Bone marrow (tissue), 2 donors: Measurements from ENCODE around the gene BBX.

ENCODE experiments used
- DNase-seq, 2 donors: peaks; one replicate each; lab custom pipeline; 2025; lab: John Stamatoyannopoulos, UW

The BBX gene

GRCh38 chr3:107654218-107654617 is 131.5 kb downstream of the BBX start:
- no peak for DNase-seq

GRCh38 chr3:107657971-107658370 is 135.2 kb downstream of the BBX start:
- DNase-seq = no peak

- peak in 1 of 2 donors; percentile 31 for DNase-seq
These were observed 137.7 kb downstream of the BBX start for GRCh38 chr3:107660306-107660976.

- DNase-seq = no peak
These were observed 138.8 kb downstream of the BBX start for GRCh38 chr3:107661447-107662123.

GRCh38 chr3:107662124-107662507 is 139.4 kb downstream of the BBX start:
- peak in 1 of 2 donors; percentile 12 for DNase-seq

DNA sequence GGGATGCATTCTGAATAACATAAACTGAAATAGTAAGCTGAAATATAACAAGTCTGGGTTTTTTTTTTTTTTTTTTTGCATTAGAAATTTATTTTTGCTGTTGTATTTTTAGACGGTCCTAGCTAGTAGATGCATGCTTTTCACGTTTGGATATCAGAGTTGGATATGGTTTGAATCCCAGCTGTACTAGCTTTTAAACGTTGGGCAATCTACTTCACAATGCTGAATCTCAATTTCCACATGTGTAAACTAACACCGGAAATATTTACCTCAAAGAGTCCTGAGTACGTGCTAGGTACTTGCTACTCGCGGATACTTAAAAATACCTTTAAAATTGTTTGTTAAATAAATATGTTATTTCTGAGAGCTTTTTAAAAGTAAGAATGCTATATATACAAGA is 139.8 kb downstream of the BBX start:
- no peak for DNase-seq

- DNase-seq = no peak
These were observed 140.5 kb downstream of the BBX start for GRCh38 chr3:107663266-107663665.

- no peak for DNase-seq
These were observed 141.9 kb downstream of the BBX start for GRCh38 chr3:107664614-107665013.

DNA sequence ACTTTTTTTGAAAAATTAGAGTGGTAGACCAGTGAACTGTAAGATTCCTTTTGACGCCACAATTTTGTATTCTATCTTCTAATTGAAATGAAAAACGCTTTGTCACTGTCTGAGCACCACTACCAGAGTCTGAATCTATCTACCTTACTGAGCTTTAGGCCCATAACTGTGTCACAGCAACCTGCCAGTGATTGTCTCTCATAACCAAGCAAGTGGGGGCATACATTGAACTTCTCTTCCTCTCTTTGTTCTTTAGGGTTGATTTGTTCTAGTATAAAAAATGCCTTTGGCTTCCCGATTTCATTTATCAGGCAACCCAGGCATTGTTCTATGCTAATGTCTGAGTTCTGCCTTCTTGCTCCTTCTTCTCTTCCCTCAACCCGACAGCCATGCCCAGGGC is 142.6 kb downstream of the BBX start:
- no peak for DNase-seq

DNA sequence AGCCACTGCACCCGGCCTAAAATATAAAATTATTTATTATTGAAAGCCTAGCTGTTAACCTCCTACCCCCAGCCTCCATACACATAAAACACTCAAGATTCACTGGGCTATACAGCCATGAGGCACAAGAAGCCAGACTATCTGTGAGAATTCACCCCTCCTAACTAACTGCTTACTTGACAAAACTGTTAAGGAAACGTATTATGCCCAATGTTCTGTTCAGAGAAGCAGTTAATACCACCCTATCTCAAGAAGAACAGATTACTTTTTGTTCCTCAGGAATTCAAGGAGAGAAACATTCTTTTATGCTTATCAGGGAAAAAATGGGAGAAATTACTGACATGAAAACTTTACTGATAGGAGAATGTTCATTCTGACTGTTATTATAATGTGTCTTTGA is 144.1 kb downstream of the BBX start:
- DNase-seq = no peak

- DNase-seq = no peak
These were observed 145.7 kb downstream of the BBX start for GRCh38 chr3:107668416-107668815.

GRCh38 chr3:107668963-107669362 is 146.2 kb downstream of the BBX start:
- no peak for DNase-seq

- no peak for DNase-seq
These were observed 146.9 kb downstream of the BBX start for GRCh38 chr3:107669669-107670068.

- DNase-seq = no peak
These were observed 148.2 kb downstream of the BBX start for GRCh38 chr3:107670986-107671385.

DNA sequence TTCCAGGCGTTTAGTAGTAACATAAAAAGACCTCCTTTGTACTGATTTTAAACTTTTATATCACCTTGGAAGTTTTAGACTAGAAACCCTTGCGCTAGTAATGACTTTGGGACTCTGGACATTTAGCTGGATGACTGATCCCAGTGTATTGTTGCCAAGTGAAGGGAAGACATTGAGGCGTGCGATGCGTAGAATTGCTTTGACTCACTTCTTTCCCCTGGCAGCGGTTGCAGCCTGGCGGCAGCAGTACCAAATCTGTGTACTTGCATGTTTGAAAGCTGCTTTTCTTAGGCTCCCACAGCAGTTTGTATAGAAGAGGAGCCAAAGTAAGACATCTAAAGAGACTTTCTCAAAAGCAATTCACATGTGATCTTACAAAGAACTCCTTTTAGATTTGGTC is 151.6 kb downstream of the BBX start:
- no peak for DNase-seq

DNA sequence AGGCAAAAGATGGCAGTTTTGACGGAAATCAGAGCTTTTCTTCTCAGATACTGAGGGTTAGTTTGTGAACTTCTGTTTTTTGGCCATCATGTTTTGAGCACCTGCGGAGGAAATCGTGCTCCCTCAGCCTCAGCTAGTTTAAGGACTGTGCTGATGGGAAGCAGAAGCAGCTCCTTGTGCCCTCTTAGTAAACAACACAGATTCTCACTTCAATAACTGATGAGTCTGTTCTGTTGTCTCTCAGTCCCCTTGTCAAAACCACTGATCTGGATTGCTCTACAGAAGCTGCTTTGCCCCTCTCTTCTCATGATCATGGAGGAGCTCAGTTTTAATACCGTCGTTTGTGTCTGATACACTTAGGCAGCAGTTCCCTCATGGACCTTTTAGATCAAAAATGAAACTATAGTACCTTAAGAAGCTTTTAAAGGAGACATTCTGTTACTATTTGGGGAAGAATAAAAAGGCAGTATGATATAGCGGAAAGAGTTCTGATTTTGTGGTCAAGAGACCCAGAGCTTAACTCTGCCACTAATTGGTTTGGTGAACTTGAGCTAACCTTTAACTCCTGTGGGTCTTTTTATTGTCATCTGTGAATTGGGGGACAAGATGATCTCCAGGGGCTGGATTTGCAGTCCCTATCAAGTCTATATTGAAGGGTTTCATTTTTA is 152.6 kb downstream of the BBX start:
- DNase-seq = no peak

DNA sequence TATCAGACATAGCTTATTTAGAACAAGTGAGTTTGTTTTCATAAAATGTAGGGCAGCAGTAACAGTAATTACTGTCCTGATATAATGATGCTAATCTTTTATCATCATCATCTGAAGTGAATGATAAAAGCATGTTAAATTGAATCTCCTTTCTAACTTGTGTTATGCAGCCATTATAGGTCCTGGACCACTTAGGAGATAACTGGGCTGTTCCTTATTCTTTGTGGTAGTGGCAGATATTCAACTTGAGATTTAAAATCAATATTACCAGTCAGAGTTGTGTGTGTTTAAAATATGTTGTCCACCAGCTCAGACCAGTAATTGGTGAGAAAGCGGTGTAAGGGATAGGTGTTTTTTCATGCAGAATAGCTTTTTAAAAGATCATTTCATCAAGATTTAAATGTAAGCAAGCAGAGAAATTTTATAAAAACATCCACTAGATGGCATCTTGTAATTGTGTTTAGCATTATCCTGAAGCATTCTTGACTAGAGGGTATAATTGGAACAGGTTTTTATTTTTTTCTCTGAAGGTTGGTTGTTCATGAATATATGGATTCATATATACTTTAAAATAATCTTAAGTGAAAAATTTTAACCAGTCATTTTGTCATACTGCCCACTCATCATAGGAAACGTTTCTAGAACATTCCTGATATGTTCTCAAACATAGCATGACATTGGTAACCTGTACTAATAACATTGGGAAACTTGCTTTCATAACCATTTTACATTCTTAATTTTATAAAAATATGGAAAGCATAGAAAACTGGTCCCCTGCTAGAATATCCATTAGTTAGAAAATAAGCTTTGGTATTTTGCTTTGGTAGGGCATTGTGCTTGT is 153.9 kb downstream of the BBX start:
- DNase-seq = peak in 1 of 2 donors; percentile 33

DNA sequence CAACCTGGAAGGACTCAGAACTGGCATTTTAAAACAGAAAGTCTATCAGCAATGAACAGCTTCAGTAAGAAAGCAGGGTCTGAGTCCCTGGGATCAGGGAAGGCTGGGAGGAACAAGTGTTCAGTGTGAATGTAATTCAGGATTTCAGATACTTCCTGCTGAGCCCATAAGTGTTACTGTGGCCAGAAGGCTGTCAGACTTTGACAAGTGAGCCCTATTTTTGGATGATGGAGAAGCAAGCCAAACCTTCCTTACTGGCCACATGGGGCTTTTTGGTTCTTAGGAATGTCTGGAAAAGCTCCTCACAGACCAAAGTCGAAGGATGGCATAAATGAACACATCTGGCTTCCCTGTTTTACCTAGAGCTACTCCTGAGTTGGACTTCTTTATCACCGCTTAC is 157.2 kb downstream of the BBX start:
- DNase-seq = no peak

- no peak for DNase-seq
These were observed 157.9 kb downstream of the BBX start for GRCh38 chr3:107680698-107681097.

GRCh38 chr3:107681396-107681795 is 158.6 kb downstream of the BBX start:
- DNase-seq = no peak

DNA sequence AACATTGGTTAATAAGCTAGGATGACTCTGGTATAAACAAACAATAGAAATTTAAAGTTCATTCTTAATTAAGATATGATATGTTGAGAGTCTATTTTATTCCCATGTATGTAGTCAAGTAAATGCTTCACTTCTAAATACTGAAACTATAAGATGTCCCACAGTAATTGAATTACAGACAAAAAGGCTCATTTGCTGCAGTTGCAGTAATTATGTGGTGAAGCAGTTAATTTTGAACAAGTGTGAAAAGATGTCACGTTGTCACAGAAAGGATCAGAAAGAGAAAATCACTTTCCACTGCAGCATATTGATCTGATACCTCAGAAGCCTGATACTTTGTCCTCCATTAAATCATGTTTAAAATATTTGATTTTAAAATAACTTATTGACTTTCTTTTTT is 159.8 kb downstream of the BBX start:
- DNase-seq = no peak

- DNase-seq = no peak
These were observed 160.7 kb downstream of the BBX start for GRCh38 chr3:107683447-107683846.
